Esophagus squamous epithelium (tissue), 5 donors: ENCODE results near the gene CAPZB. TPM values are rescaled to one million over a fixed set of nuclear protein-coding genes. Genes with fewer than 3 reads are reported as not detected.

Source experiments
- DNase-seq: peaks from one replicate; lab custom pipeline; 2025; lab: John Stamatoyannopoulos, UW
- H3K27ac ChIP-seq, 4 donors: fragments of 200-600 bp; sonication (generic); one replicate each; pipeline ENCODE4 v1.5.1; 2016 to 2019; ENCODE audit warnings: mild to moderate bottlenecking in 1 of 4
- H3K27me3 ChIP-seq, 4 donors: fragments of 200-600 bp; sonication (generic); 1 replicate in 3 of 4; 2 replicates in 1 of 4; pipeline versions ENCODE4 v1.5.1 to v1.6.0; 2017 to 2021; ENCODE audit warnings: antibody characterized with exemption in 1 of 4
- H3K36me3 ChIP-seq, 3 donors: fragments of 200-600 bp; sonication (generic); one replicate each; pipeline ENCODE4 v1.5.1; 2016 to 2019
- H3K4me1 ChIP-seq, 3 donors: fragments of 200-600 bp; sonication (generic); one replicate each; pipeline ENCODE4 v1.5.1; 2017 to 2019
- H3K4me3 ChIP-seq, 4 donors: fragments of 200-600 bp; sonication (generic); 1 replicate in 3 of 4; 2 replicates in 1 of 4; pipeline ENCODE4 v1.5.1; 2016 to 2019; ENCODE audit warnings: mild to moderate bottlenecking in 2 of 4, moderate library complexity in 1 of 4
- H3K9me3 ChIP-seq, 3 donors: fragments of 200-600 bp; sonication (generic); one replicate each; pipeline ENCODE4 v1.5.1; 2016 to 2019
- POLR2A ChIP-seq, 4 donors: fragments of 450-650 bp; IDR thresholded peaks; one replicate each; pipeline ENCODE4 v1.6.1; 2017; ENCODE audit warnings: antibody characterized with exemption in 4 of 4, mild to moderate bottlenecking in 4 of 4, moderate library complexity in 3 of 4
- WGBS, 2 donors: methylation state at CpG; one replicate each; pipeline ENCODE4 v1.1.5; 2018; 5-methylcytosine and 5-hydroxymethylcytosine counted together
- intact Hi-C: fragments of 100-400 bp; cut with DNase I; formaldehyde crosslinking; loops from one replicate; pipeline ENCODE4 v1.15.0; 2022
- total RNA-seq, 4 donors: library from RNA; depleted of rRNA; stranded (reverse); fragments of >200 nt; gene quantifications; one replicate each; pipeline ENCODE4 v1.1.0, GENCODE V29; 2016
- TF ChIP-seq, protein P1 (sequence below), 6 experiments: fragments of 450-650 bp in 4 of 6; fragments of 200-600 bp in 2 of 6; sonication (generic) in 2 of 6; IDR thresholded peaks; one replicate each; pipeline ENCODE4 v1.5.1; 2016 to 2019; ENCODE audit warnings: antibody characterized with exemption in 6 of 6, mild to moderate bottlenecking in 4 of 6, moderate library complexity in 4 of 6
- donor health status: DM: yes; HTN: yes; CAD: no.

CAPZB gene
- total RNA-seq, 4 donors from 2014 or later = 89.4 to 146 (median 126) TPM

DNA sequence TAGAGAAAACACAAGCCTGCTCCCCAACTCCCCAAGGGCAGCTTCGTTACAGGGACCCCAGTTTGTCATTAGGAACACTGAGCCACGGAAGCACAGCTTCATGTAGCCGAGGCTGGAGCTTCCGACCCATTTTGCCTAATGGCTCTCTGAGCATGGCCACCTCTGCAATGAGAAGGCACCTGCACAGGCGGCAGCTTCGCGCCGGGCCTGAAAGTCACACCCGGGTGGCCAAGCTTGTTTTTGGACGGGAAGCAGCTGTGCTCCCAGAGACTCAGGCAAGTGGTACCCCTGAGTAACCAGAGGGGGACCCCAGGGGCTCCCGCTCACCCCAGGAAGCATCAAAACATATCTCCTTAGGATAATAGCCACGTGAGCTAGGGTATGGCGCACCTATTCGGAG is 92.3 kb downstream of the CAPZB start:
- TF ChIP-seq, protein P1, sequence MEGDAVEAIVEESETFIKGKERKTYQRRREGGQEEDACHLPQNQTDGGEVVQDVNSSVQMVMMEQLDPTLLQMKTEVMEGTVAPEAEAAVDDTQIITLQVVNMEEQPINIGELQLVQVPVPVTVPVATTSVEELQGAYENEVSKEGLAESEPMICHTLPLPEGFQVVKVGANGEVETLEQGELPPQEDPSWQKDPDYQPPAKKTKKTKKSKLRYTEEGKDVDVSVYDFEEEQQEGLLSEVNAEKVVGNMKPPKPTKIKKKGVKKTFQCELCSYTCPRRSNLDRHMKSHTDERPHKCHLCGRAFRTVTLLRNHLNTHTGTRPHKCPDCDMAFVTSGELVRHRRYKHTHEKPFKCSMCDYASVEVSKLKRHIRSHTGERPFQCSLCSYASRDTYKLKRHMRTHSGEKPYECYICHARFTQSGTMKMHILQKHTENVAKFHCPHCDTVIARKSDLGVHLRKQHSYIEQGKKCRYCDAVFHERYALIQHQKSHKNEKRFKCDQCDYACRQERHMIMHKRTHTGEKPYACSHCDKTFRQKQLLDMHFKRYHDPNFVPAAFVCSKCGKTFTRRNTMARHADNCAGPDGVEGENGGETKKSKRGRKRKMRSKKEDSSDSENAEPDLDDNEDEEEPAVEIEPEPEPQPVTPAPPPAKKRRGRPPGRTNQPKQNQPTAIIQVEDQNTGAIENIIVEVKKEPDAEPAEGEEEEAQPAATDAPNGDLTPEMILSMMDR (IDR thresholded peaks at IDR 0.05) = no peak
- TF ChIP-seq POLR2A (IDR thresholded peaks at IDR 0.05) = no peak
- intact Hi-C loops = loop anchor here (10.0 kb wide), 2 partner anchors 92 to 192 kb away; partner anchors contain the start of gene CAPZB
- H3K9me3 ChIP-seq = no peaks in the 10 kb centered on the region
- DNase-seq = no peak
- H3K36me3 ChIP-seq = peaks cover 0 to 29% (median 5%) of the 10 kb centered on the region in 3 donors
- H3K27ac ChIP-seq = peak overlapping the region; percentile 33 to 89 (median 74)
- H3K4me1 ChIP-seq = peaks cover 38 to 95% (median 61%) of the 10 kb centered on the region in 3 donors
- no peaks in the 10 kb centered on the region for H3K27me3 ChIP-seq
- WGBS, 2 donors = 86% methylated on average over 10 of the region's 14 CpGs; no CpG with 5 or more reads in 1 of the 2 donors
- no peak overlapping the region for H3K4me3 ChIP-seq

DNA sequence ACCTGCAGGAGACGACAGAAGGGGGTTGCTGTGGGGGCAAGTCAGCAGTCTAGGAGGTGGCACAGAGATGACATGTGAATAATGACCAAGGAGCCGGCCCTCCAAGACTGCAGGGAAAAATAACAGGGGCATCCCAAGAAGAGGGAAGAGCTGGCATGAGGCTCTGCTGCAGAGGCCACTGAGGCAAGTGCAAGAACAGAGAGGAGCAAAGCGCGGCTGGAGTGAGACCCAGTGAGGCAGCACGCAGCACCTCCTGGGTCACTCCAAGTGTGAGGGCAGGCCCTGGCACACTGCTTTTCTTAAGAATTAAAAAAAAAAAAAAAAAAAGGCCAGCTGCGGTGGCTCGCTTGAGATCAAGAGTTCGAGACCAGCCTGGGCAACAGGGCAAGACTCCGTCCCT is 93.1 kb downstream of the CAPZB start:
- Histone ChIP-seq H3K4me3 (no peak overlapping the region), H3K27me3 (no peaks in the 10 kb centered on the region), H3K27ac (peak overlapping the region in 3 of 4 donors; percentile 70 to 89 (median 85)), H3K36me3 (peaks cover 0 to 29% (median 5%) of the 10 kb centered on the region in 3 donors), H3K9me3 (no peaks in the 10 kb centered on the region), H3K4me1 (peaks cover 44 to 95% (median 60%) of the 10 kb centered on the region in 3 donors)
- TF ChIP-seq POLR2A (IDR thresholded peaks at IDR 0.05) = no peak
- TF ChIP-seq, protein P1 (IDR thresholded peaks at IDR 0.05) = no peak
- 79 to 85% methylated on average over 9 of the region's 9 CpGs for whole genome bisulfite sequencing, 2 donors
- intact Hi-C loops = loop anchor here (10.0 kb wide), 2 partner anchors 93 to 193 kb away; partner anchors contain the start of gene CAPZB
- no peak for DNase-seq

GRCh38 chr1:19391596-19391981 is 93.8 kb downstream of the CAPZB start:
- no peak for DNase-seq
- Histone ChIP-seq H3K27ac (peak overlapping the region; percentile 70 to 89 (median 86)), H3K36me3 (peaks cover 0 to 29% (median 5%) of the 10 kb centered on the region in 3 donors), H3K4me1 (peaks cover 51 to 100% (median 64%) of the 10 kb centered on the region in 3 donors), H3K9me3 (no peaks in the 10 kb centered on the region), H3K27me3 (no peaks in the 10 kb centered on the region), H3K4me3 (peak overlapping the region in 2 of 4 donors; percentile 9 to 13)
- 3 to 23% methylated on average over 4 to 10 of the region's 10 CpGs for WGBS, 2 donors
- intact Hi-C loops = loop anchor here (10.0 kb wide), 2 partner anchors 93 to 193 kb away; partner anchors contain the start of gene CAPZB
- TF ChIP-seq POLR2A (IDR thresholded peaks at IDR 0.05) = no peak
- TF ChIP-seq, protein P1 (IDR thresholded peaks at IDR 0.05) = no peak

DNA sequence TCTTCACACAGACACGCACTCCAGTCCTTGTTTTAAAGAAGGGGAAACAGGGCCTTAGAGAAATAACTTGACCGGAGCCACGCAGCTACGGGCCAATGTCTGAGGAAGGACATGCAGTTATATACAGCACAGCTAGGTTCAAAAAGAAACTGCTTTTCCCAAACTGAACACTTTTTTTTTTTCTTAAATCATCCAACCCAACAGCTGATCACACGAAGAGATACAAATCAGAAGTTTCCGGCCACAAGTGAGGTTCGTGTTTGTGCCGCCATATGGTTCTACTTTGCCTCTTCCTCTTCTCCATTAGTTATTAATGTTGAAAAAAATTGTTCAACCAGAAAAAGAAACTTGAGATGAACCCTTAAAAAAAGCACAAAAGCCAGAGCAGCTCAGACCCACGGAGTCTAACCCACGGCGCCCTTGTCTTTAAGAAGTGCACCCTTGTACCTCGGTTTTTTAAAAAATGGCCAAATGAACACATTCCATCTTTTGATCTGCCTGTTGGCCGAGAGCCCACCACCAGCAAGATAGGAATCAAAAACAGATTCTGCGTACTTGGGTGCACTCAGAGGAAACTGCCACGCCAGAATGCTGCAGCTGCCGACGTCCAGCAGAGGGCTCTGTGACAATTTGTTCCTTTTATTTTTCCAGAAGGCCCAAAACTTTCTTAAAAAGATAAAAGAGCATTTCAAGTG is 94.3 kb downstream of the CAPZB start:
- 19 to 29% methylated on average over 17 of the region's 17 CpGs for WGBS, 2 donors
- peaks cover 56 to 100% (median 69%) of the 10 kb centered on the region in 3 donors for H3K4me1 ChIP-seq
- intact Hi-C loops = loop anchor here (10.0 kb wide), 2 partner anchors 94 to 194 kb away; partner anchors contain the start of gene CAPZB

More for the DNA sequence above, 94.3 kb downstream of the CAPZB start:
- no peak for DNase-seq
- Histone ChIP-seq H3K27me3 (no peaks in the 10 kb centered on the region), H3K4me3 (peak overlapping the region in 2 of 4 donors; percentile 9 to 13), H3K27ac (peak overlapping the region; percentile 70 to 89 (median 86)), H3K36me3 (peaks cover 0 to 24% (median 5%) of the 10 kb centered on the region in 3 donors), H3K9me3 (no peaks in the 10 kb centered on the region)
- TF ChIP-seq, protein P1 (IDR thresholded peaks at IDR 0.05) = peak; percentile 79 to 92 (median 85)
- no peak for TF ChIP-seq POLR2A (IDR thresholded peaks at IDR 0.05)
